Measurements from ENCODE around the gene TBC1D17. TPM values are rescaled to one million over a fixed set of nuclear protein-coding genes. Genes with fewer than 3 reads are reported as not detected.
A peak's percentile ranks its signal among the peaks of the same experiment; 100 is the strongest.

The TBC1D17 gene
- total RNA-seq, result 10 to 100 TPM; 28.7 to 36.3 TPM
- long read RNA-seq, donor 1, partial matches to known transcripts, result 2 of 8 reads
- long read RNA-seq, donor 1, other reads (novel, unspliced or antisense), result 2 of 8 reads
- long read RNA-seq, donor 2, partial matches to known transcripts, result 10 of 18 reads
- long read RNA-seq, donor 2, other reads (novel, unspliced or antisense), result 4 of 18 reads

- intact Hi-C loops (cut with DNase I), result no loop called here
- DNase-seq (ENCODE audit: low spot score), result peak; percentile 100
Observed at GRCh38 chr19:49877020-49877878, at the start of gene TBC1D17, which contains the start of gene AKT1S1. TSS of gene TBC1D17 (plus strand) at chr19:49877702. CDS start at chr19:49877724, 22 bp downstream. TSS of gene AKT1S1 (minus strand) at chr19:49877355. CDS start at chr19:49873295, 4,060 bp downstream.

GRCh38 chr19:49829200-49829599, 48.3 kb upstream of the TBC1D17 start:
- intact Hi-C loops (cut with DNase I), result loop anchor here in 1 of 2 donors (10.0 kb wide), 1 partner anchor 1206 kb away; the partner anchor contains the start of gene KLK12
- no peak for DNase-seq (ENCODE audit: low spot score)

- intact Hi-C loops (cut with DNase I), result loop anchor here in 1 of 2 donors (10.0 kb wide), 1 partner anchor 1205 kb away; the partner anchor contains the start of gene KLK12
- DNase-seq (ENCODE audit: low spot score), result no peak
Observed at GRCh38 chr19:49829721-49830120, 47.8 kb upstream of the TBC1D17 start.

GRCh38 chr19:49830766-49831165, 46.7 kb upstream of the TBC1D17 start:
- intact Hi-C loops (cut with DNase I), result no loop called here
- DNase-seq (ENCODE audit: low spot score), result no peak

- intact Hi-C loops (cut with DNase I), result no loop called here
Observed at GRCh38 chr19:49831592-49831991, 45.9 kb upstream of the TBC1D17 start.

GRCh38 chr19:49832556-49832955, 44.9 kb upstream of the TBC1D17 start:
- no peak for DNase-seq (ENCODE audit: low spot score)
- intact Hi-C loops (cut with DNase I), result no loop called here

More at GRCh38 chr19:49831592-49831991, 45.9 kb upstream of the TBC1D17 start:
- DNase-seq (ENCODE audit: low spot score), result no peak

GRCh38 chr19:49833599-49833998, 43.9 kb upstream of the TBC1D17 start:
- no peak for DNase-seq (ENCODE audit: low spot score)
- intact Hi-C loops (cut with DNase I), result no loop called here

- intact Hi-C loops (cut with DNase I), result no loop called here
- DNase-seq (ENCODE audit: low spot score), result no peak
Observed at GRCh38 chr19:49835562-49835961, 41.9 kb upstream of the TBC1D17 start.

GRCh38 chr19:49836176-49837008, 41.1 kb upstream of the TBC1D17 start:
- intact Hi-C loops (cut with DNase I), result no loop called here
- no peak for DNase-seq (ENCODE audit: low spot score)

- no peak for DNase-seq (ENCODE audit: low spot score)
- intact Hi-C loops (cut with DNase I), result no loop called here
Observed at GRCh38 chr19:49837009-49837310, 40.5 kb upstream of the TBC1D17 start.

GRCh38 chr19:49837425-49837824, 40.1 kb upstream of the TBC1D17 start:
- intact Hi-C loops (cut with DNase I), result no loop called here
- no peak for DNase-seq (ENCODE audit: low spot score)

GRCh38 chr19:49838885-49839588, 38.5 kb upstream of the TBC1D17 start:
- DNase-seq (ENCODE audit: low spot score), result no peak
- intact Hi-C loops (cut with DNase I), result no loop called here

GRCh38 chr19:49839713-49840112, 37.8 kb upstream of the TBC1D17 start:
- intact Hi-C loops (cut with DNase I), result no loop called here
- no peak for DNase-seq (ENCODE audit: low spot score)

- intact Hi-C loops (cut with DNase I), result no loop called here
- no peak for DNase-seq (ENCODE audit: low spot score)
Observed at GRCh38 chr19:49840321-49840720, 37.2 kb upstream of the TBC1D17 start.

- intact Hi-C loops (cut with DNase I), result no loop called here
- no peak for DNase-seq (ENCODE audit: low spot score)
Observed at GRCh38 chr19:49840736-49841249, 36.7 kb upstream of the TBC1D17 start.

GRCh38 chr19:49843265-49843664, 34.2 kb upstream of the TBC1D17 start:
- no peak for DNase-seq (ENCODE audit: low spot score)
- intact Hi-C loops (cut with DNase I), result no loop called here

GRCh38 chr19:49844138-49845095, 33.1 kb upstream of the TBC1D17 start:
- DNase-seq (ENCODE audit: low spot score), result no peak
- intact Hi-C loops (cut with DNase I), result no loop called here

- no peak for DNase-seq (ENCODE audit: low spot score)
- intact Hi-C loops (cut with DNase I), result no loop called here
Observed at GRCh38 chr19:49845414-49845813, 32.1 kb upstream of the TBC1D17 start.
